Parathyroid adenoma (tissue), 2 donors: ENCODE results near the gene ENOX1.

Experiments used
- H2AFZ ChIP-seq: fragments of 300-600 bp; sonication (generic); one replicate; pipeline ENCODE4 v1.7.0; 2017; ENCODE audit warnings: antibody characterized with exemption, mild to moderate bottlenecking
- H3K27ac ChIP-seq: fragments of 300-600 bp; sonication (generic); one replicate; pipeline ENCODE4 v1.7.0; 2017
- H3K27me3 ChIP-seq: fragments of 300-600 bp; sonication (generic); one replicate; pipeline ENCODE4 v1.7.0; 2017; ENCODE audit warnings: low read length; ENCODE audit not compliant: control insufficient read depth, insufficient read depth
- H3K36me3 ChIP-seq: fragments of 300-600 bp; sonication (generic); one replicate; pipeline ENCODE4 v1.7.0; 2017; ENCODE audit warnings: low read length; ENCODE audit not compliant: control insufficient read depth, insufficient read depth
- H3K4me1 ChIP-seq: fragments of 300-600 bp; sonication (generic); one replicate; pipeline ENCODE4 v1.7.0; 2017; ENCODE audit warnings: control low read depth
- H3K4me2 ChIP-seq: fragments of 300-600 bp; sonication (generic); one replicate; pipeline ENCODE4 v1.7.0; 2017; ENCODE audit warnings: low read length
- H3K4me3 ChIP-seq: fragments of 300-600 bp; sonication (generic); one replicate; pipeline ENCODE4 v1.7.0; 2017; ENCODE audit warnings: low read depth, low read length
- H3K79me2 ChIP-seq: fragments of 300-600 bp; sonication (generic); one replicate; pipeline ENCODE4 v1.7.0; 2017; ENCODE audit warnings: control low read depth
- H3K9ac ChIP-seq: fragments of 300-600 bp; sonication (generic); one replicate; pipeline ENCODE4 v1.7.0; 2017; ENCODE audit warnings: mild to moderate bottlenecking
- H3K9me3 ChIP-seq: fragments of 300-600 bp; sonication (generic); one replicate; pipeline ENCODE4 v1.7.0; 2017; ENCODE audit warnings: low read length; ENCODE audit not compliant: control insufficient read depth
- CTCF ChIP-seq: fragments of 300-600 bp; sonication (generic); IDR thresholded peaks from one replicate; pipeline ENCODE4 v1.7.0; 2017; ENCODE audit warnings: antibody characterized with exemption, mild to moderate bottlenecking
- donor health status: primary hyperparathyroidism.

Gene ENOX1

GRCh38 chr13:43662976-43663375 lies 123.8 kb downstream of the ENOX1 start:
- Histone ChIP-seq H3K4me2 (no peak overlapping the region), H3K27me3 (no peaks in the 10 kb centered on the region), H3K9ac (no peak overlapping the region), H3K36me3 (no peaks in the 10 kb centered on the region), H3K27ac (no peak overlapping the region), H3K9me3 (no peaks in the 10 kb centered on the region), H2AFZ (no peak overlapping the region), H3K4me1 (no peaks in the 10 kb centered on the region), H3K4me3 (no peak overlapping the region), H3K79me2 (no peaks in the 10 kb centered on the region)
- TF ChIP-seq CTCF = no peak

GRCh38 chr13:43661161-43661830 lies 125.5 kb downstream of the ENOX1 start:
- Histone ChIP-seq H2AFZ (no peak overlapping the region), H3K36me3 (no peaks in the 10 kb centered on the region), H3K4me3 (no peak overlapping the region), H3K4me1 (no peaks in the 10 kb centered on the region), H3K27me3 (no peaks in the 10 kb centered on the region), H3K27ac (no peak overlapping the region), H3K9ac (no peak overlapping the region), H3K4me2 (no peak overlapping the region), H3K9me3 (no peaks in the 10 kb centered on the region), H3K79me2 (no peaks in the 10 kb centered on the region)
- TF ChIP-seq CTCF = no peak

GRCh38 chr13:43657485-43657884 lies 129.3 kb downstream of the ENOX1 start:
- H2AFZ ChIP-seq = no peak overlapping the region
- no peaks in the 10 kb centered on the region for H3K79me2 ChIP-seq
- H3K4me2 ChIP-seq = no peak overlapping the region
- no peaks in the 10 kb centered on the region for H3K4me1 ChIP-seq
- H3K36me3 ChIP-seq = no peaks in the 10 kb centered on the region
- no peaks in the 10 kb centered on the region for H3K27me3 ChIP-seq
- TF ChIP-seq CTCF = no peak
- no peak overlapping the region for H3K4me3 ChIP-seq
- no peak overlapping the region for H3K27ac ChIP-seq
- H3K9ac ChIP-seq = no peak overlapping the region
- H3K9me3 ChIP-seq = no peaks in the 10 kb centered on the region

GRCh38 chr13:43653980-43654379 lies 132.8 kb downstream of the ENOX1 start:
- no peak for TF ChIP-seq CTCF
- H2AFZ ChIP-seq = no peak overlapping the region
- H3K4me3 ChIP-seq = no peak overlapping the region
- no peaks in the 10 kb centered on the region for H3K27me3 ChIP-seq
- H3K9ac ChIP-seq = no peak overlapping the region
- no peaks in the 10 kb centered on the region for H3K79me2 ChIP-seq
- no peaks in the 10 kb centered on the region for H3K9me3 ChIP-seq
- no peaks in the 10 kb centered on the region for H3K36me3 ChIP-seq
- H3K27ac ChIP-seq = no peak overlapping the region
- no peak overlapping the region for H3K4me2 ChIP-seq
- no peaks in the 10 kb centered on the region for H3K4me1 ChIP-seq

GRCh38 chr13:43653395-43653794 lies 133.4 kb downstream of the ENOX1 start:
- Histone ChIP-seq H3K9me3 (no peaks in the 10 kb centered on the region), H3K27me3 (no peaks in the 10 kb centered on the region), H2AFZ (no peak overlapping the region), H3K36me3 (no peaks in the 10 kb centered on the region), H3K27ac (no peak overlapping the region), H3K4me2 (no peak overlapping the region), H3K4me1 (no peaks in the 10 kb centered on the region), H3K79me2 (no peaks in the 10 kb centered on the region), H3K9ac (no peak overlapping the region), H3K4me3 (no peak overlapping the region)
- no peak for TF ChIP-seq CTCF
